ENCODE results near the gene TBL2.

- TF ChIP-seq ZNF274 (IDR thresholded peaks at IDR 0.05; ENCODE audit: low read depth, low read length) (no peak), YY1 (IDR thresholded peaks at IDR 0.05; ENCODE audit: insufficient read depth, insufficient read length) (no peak), SUZ12 (IDR thresholded peaks at IDR 0.05; ENCODE audit: extremely low read depth, insufficient read depth, insufficient read length) (no peak)
These were observed 57.4 kb downstream of the TBL2 start for GRCh38 chr7:73520673-73521635.
